ENCODE measurements around the gene OR2AG2. TPM values are rescaled to one million over a fixed set of nuclear protein-coding genes. Genes with fewer than 3 reads are reported as not detected.

The OR2AG2 gene
- total RNA-seq, 1 donor from 2014 or later: 0.78 TPM

DNA sequence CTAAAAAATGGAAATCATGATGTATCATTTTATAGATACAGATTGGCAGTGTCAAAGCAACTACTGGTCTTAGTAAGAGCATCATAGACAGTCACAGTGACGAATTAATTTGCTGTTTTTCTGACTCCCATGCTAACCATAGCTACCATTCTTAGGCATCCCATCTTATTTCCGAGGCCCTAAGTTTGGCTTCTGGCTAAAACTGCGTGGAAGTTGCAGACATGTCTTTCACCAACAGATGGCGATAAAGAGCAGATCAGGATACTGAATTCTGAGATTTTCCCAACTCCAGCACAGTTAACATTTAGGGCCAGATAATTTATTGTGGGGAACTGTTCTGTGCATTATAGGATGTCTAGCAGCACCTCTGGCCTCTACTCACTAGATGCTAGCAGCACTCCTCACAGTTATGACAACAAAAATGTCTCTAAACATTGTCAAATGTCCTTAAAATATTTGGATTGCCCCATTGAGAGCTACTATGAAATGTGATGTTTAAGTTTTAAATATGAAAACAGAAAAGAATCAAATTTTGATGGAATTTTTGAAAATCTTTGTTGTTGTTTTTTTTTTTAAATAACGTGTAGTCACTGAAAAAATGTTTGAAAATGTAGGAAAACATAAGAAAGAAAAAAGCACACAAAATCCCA lies 16.3 kb downstream of the OR2AG2 start:
- H3K36me3 Mint-ChIP-seq (ENCODE audit: unreplicated experiment): no peaks in the 10 kb centered on the region
- H3K9me3 Mint-ChIP-seq (ENCODE audit: unreplicated experiment): no peaks in the 10 kb centered on the region
- H3K4me1 Mint-ChIP-seq (ENCODE audit: low read depth, unreplicated experiment): no peaks in the 10 kb centered on the region
- no peaks in the 10 kb centered on the region for H3K27me3 Mint-ChIP-seq (ENCODE audit: unreplicated experiment)
- no peak overlapping the region for H3K27ac Mint-ChIP-seq (ENCODE audit: unreplicated experiment)
- peak; percentile 39 for DNase-seq
- TF ChIP-seq, protein P1, sequence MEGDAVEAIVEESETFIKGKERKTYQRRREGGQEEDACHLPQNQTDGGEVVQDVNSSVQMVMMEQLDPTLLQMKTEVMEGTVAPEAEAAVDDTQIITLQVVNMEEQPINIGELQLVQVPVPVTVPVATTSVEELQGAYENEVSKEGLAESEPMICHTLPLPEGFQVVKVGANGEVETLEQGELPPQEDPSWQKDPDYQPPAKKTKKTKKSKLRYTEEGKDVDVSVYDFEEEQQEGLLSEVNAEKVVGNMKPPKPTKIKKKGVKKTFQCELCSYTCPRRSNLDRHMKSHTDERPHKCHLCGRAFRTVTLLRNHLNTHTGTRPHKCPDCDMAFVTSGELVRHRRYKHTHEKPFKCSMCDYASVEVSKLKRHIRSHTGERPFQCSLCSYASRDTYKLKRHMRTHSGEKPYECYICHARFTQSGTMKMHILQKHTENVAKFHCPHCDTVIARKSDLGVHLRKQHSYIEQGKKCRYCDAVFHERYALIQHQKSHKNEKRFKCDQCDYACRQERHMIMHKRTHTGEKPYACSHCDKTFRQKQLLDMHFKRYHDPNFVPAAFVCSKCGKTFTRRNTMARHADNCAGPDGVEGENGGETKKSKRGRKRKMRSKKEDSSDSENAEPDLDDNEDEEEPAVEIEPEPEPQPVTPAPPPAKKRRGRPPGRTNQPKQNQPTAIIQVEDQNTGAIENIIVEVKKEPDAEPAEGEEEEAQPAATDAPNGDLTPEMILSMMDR (IDR thresholded peaks at IDR 0.05; ENCODE audit: partially characterized antibody, unreplicated experiment): peak; percentile 89
- no peak overlapping the region for H3K4me3 Mint-ChIP-seq (ENCODE audit: unreplicated experiment)

DNA sequence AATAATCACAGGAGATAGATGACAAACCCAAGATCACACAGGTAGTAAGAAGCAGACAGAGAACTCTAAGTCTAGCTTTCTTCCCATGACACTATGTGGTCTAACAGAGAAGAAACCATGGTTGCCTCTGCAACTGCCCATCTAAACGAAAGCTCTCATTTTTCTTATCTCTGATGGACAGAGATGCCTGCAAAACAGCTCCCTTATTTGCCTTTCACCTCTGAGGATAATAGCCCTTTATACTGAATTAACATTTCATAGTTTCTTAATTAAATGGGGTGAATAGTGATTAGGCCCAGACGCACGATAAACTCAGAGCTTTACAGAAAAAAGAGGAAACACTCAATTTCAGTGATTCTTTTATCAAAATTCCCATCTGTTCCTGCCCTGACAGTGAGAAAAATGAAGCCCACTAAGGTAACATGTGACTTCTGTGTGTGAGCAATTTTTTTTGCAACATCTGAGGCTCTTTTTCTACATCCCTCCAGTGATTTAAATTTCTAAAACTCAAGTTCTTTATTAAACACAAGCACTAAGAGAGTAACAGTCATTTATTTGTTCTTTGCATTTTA lies 24.6 kb downstream of the OR2AG2 start:
- Mint-ChIP-seq H3K9me3 (ENCODE audit: unreplicated experiment) (no peaks in the 10 kb centered on the region), H3K36me3 (ENCODE audit: unreplicated experiment) (no peaks in the 10 kb centered on the region), H3K4me3 (ENCODE audit: unreplicated experiment) (no peak overlapping the region), H3K4me1 (ENCODE audit: low read depth, unreplicated experiment) (no peaks in the 10 kb centered on the region), H3K27me3 (ENCODE audit: unreplicated experiment) (no peaks in the 10 kb centered on the region), H3K27ac (ENCODE audit: unreplicated experiment) (no peak overlapping the region)
- TF ChIP-seq, protein P1 (IDR thresholded peaks at IDR 0.05; ENCODE audit: partially characterized antibody, unreplicated experiment): no peak
- DNase-seq: no peak

DNA sequence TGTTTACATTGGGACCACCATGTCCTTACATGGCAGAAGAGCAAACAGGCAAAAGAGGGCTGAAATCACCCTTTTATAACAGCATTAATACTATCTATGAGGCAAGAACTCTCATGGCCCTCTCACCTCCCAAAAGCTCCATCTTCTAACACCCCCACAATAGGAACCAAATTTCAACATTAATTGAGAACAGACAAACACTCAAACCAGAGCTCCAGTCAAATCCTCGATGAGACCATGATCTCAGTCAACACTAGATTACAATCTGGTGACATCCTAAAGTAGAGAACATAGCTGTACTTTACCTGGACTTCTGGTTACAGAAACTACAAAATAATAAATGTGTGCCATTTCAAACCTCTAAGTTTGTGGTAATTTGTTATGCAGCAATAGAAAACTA lies 25.1 kb downstream of the OR2AG2 start:
- Mint-ChIP-seq H3K27ac (ENCODE audit: unreplicated experiment) (no peak overlapping the region), H3K9me3 (ENCODE audit: unreplicated experiment) (no peaks in the 10 kb centered on the region), H3K27me3 (ENCODE audit: unreplicated experiment) (no peaks in the 10 kb centered on the region), H3K36me3 (ENCODE audit: unreplicated experiment) (no peaks in the 10 kb centered on the region), H3K4me3 (ENCODE audit: unreplicated experiment) (no peak overlapping the region), H3K4me1 (ENCODE audit: low read depth, unreplicated experiment) (no peaks in the 10 kb centered on the region)
- TF ChIP-seq, protein P1 (IDR thresholded peaks at IDR 0.05; ENCODE audit: partially characterized antibody, unreplicated experiment): no peak
- no peak for DNase-seq

DNA sequence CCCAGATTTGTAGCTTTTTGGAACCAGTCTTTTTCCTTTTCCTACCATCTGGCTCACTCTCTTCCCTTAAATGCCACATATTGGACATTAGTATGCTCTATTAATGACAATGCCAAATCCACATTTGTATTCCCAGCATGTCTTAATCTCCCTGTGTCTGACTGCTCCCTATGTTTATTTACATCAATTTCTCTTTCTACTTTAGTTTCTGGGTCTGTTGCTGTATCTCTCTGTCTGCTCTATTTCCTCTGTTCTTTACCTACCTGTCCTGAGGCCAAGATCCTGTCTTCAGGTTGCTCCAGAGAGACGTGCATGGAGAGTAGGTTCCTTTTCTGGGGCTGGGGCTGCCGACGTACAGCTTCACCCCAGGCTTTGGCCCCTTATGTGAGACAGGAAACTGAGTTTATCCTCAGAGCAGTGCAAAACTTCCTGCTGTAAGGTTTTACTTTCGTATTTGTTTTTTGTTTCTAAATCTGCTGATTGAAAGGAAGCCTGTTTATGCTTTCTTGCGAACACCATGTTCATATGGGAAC lies 25.6 kb downstream of the OR2AG2 start:
- Mint-ChIP-seq H3K27ac (ENCODE audit: unreplicated experiment) (no peak overlapping the region), H3K36me3 (ENCODE audit: unreplicated experiment) (no peaks in the 10 kb centered on the region), H3K4me1 (ENCODE audit: low read depth, unreplicated experiment) (no peaks in the 10 kb centered on the region), H3K4me3 (ENCODE audit: unreplicated experiment) (no peak overlapping the region), H3K27me3 (ENCODE audit: unreplicated experiment) (no peaks in the 10 kb centered on the region), H3K9me3 (ENCODE audit: unreplicated experiment) (no peaks in the 10 kb centered on the region)
- TF ChIP-seq, protein P1 (IDR thresholded peaks at IDR 0.05; ENCODE audit: partially characterized antibody, unreplicated experiment): no peak
- no peak for DNase-seq

DNA sequence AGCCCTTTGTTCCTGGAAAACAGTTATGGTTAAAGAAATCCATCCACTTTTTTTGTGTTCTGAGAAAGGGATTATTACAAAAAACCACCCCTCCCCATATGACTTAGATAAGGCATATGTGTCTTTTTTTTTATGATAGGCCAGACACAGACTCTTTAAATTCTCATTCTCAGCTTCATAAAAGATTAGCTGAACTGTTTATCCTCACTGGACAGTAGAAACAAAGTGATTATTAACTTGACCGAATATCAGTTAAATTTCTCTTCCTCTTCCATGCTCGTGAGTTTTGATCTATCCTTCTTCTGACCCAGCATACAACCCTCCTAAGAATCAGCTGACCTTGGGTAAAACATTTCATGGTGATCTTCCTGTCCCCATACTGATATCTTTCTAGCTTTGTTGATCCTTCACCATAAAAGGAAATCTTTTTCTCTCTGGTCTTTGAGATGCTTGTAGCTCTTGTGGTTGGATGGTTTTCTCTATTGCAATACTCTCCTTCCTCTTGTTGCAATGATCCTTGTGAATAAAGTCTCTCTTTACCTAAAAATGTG lies 26.2 kb downstream of the OR2AG2 start:
- no peaks in the 10 kb centered on the region for H3K36me3 Mint-ChIP-seq (ENCODE audit: unreplicated experiment)
- H3K4me3 Mint-ChIP-seq (ENCODE audit: unreplicated experiment): no peak overlapping the region
- TF ChIP-seq, protein P1 (IDR thresholded peaks at IDR 0.05; ENCODE audit: partially characterized antibody, unreplicated experiment): no peak
- H3K9me3 Mint-ChIP-seq (ENCODE audit: unreplicated experiment): no peaks in the 10 kb centered on the region
- H3K4me1 Mint-ChIP-seq (ENCODE audit: low read depth, unreplicated experiment): no peaks in the 10 kb centered on the region
- H3K27me3 Mint-ChIP-seq (ENCODE audit: unreplicated experiment): no peaks in the 10 kb centered on the region
- no peak for DNase-seq
- H3K27ac Mint-ChIP-seq (ENCODE audit: unreplicated experiment): no peak overlapping the region
